Activated T-cell treated with anti-CD3 and anti-CD28 coated beads, Interleukin-2, amount 50 U/mL, for 72 hours (primary cell): ENCODE results near the gene LARP4. TPM values are rescaled to one million over a fixed set of nuclear protein-coding genes. Genes with fewer than 3 reads are reported as not detected.
"Not testable (repeated sequence)": the region's sequence is repeated elsewhere in the genome, so short reads cannot be mapped to it uniquely, and the experiment has no call there.

ENCODE experiments used
- ATAC-seq, 2 donors: fragments of 150-1000 bp; cut with Tn5 transposase; replicated peaks in 1 of 2; 2 replicates each; pipeline ENCODE4 v1.10.0; 2021; ENCODE audit warnings: moderate library complexity in 2 of 2, mild to moderate bottlenecking in 1 of 2
- DNase-seq, 2 donors: peaks; one replicate each; pipeline ENCODE4 v3.0.0; 2021 to 2022; ENCODE audit warnings: mixed read lengths in 1 of 2
- H3K27ac Mint-ChIP-seq: one replicate; pipeline ENCODE4 v1.8.0; 2022; ENCODE audit warnings: mild to moderate bottlenecking, moderate library complexity, mixed read lengths
- H3K27me3 Mint-ChIP-seq: one replicate; pipeline ENCODE4 v1.8.0; 2022; ENCODE audit warnings: low read depth, mixed read lengths
- H3K36me3 Mint-ChIP-seq, 2 donors: one replicate each; pipeline ENCODE4 v1.8.0; 2022; ENCODE audit warnings: mixed read lengths in 2 of 2, mild to moderate bottlenecking in 1 of 2; ENCODE audit not compliant: insufficient read depth in 2 of 2
- H3K4me1 Mint-ChIP-seq: one replicate; pipeline ENCODE4 v1.8.0; 2022; ENCODE audit warnings: low read depth, mixed read lengths
- H3K4me3 Mint-ChIP-seq, 2 donors: one replicate each; pipeline ENCODE4 v1.8.0; 2022; ENCODE audit warnings: mild to moderate bottlenecking in 2 of 2, mixed read lengths in 2 of 2, moderate library complexity in 2 of 2
- H3K9me3 Mint-ChIP-seq, 2 donors: one replicate each; pipeline ENCODE4 v1.8.0; 2022; ENCODE audit warnings: mixed read lengths in 2 of 2
- total RNA-seq, 2 donors: library from RNA; stranded (reverse); gene quantifications; one replicate each; pipeline ENCODE4 v1.2.3, GENCODE V29; 2022

Gene LARP4
- total RNA-seq = 10 to 100 TPM; 51.3 to 66.1 TPM

DNA sequence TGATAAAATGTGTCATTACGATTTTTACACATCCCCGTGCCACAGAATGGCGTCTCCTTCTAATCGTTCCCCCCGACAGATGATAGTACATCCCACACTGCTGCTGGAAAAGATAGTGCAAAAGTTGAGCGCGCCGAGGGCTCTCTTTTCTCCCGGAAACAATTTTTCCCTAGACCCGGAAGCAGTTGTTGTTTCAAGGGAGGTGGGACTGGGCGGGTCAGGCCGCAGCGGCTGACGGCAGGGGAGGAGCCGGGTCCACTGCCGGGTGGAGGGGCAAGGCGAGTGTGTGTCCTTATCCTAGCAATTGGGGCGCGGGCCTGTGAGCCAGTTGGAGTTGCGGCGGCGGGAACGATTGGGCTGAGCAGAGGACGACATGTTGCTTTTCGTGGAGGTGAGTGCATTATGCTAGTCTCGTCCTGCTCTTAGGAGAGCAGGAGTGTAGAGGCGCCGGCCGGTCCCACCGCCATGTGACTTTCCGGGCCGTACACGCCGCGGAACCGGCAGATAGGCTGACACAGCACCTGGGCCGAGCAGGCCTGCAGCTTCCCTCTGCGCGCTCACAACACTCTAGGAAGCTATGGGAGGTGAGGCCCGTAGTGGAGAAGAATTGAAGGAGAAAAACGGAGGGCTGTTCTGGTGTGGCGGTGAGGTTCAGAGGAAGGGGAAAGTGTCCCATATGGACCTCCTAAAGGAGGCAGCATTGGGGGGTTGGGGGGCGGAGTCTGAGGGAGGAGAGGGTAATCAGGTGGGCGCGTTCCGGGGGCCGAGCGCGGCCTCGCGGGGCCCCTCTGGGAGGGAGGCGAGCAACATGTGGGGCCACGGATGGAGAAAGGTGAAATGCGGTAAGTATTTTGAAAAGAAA is at the start of gene LARP4:
TSS of gene LARP4 (plus strand) at position 248 of the 862 bp plus-strand sequence. CDS start at position 374, 126 bp downstream.
- Mint-ChIP-seq H3K36me3 (peaks cover 10% of the 10 kb centered on the region in 2 donors), H3K27me3 (no peaks in the 10 kb centered on the region), H3K4me1 (peaks cover 21% of the 10 kb centered on the region), H3K4me3 (peak within 1 kb of the TSS; percentile 89 to 96), H3K27ac (peak within 1 kb of the TSS; percentile 91), H3K9me3 (peaks cover 0 to 3% of the 10 kb centered on the region in 2 donors)
- ATAC-seq (peak; percentile 97 to 98), DNase-seq (peak; percentile 93 to 95)

DNA sequence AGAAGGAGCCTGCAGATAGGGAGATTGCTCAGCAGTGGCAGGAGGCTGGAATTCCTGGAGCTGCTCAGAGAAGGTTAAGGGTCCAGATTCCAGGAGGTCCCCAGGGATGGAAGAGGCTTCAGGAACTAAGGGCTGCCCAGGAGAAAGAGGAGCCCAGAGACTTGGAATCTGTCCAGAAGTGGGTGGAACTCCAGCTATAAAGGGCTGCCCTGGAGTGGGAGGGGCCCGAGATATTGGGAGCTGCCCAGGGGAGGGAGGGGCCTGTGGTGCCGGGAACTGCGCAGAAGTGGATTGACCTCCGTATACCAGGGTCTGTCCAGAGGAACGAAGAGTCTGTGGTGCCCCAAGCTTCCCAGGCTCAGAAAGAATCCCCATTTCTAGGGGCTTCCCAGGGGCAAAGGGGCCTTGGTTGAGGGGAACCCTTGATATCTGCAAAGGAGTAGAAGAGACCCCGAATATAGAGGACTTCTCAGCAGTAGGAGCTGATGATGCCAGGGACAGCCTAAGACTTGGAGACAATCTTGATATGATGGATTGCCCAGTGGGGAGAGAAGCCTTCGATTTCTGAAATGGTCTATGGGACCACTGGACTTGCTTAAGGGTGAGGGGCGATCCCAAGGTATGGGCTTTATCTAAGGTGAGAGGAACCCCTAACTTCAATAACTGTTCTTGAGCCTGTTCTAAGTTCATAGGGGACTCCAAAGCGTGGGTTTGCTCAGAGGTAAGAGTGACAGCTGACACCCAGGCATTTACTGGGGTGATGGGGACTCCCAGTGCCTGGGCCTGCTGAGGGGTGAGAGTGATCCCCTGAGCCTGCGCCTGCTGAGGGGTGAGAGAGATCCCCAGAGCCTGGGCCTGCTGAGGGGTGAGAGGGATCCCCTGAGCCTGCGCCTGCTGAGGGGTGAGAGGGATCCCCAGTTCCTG is 49.3 kb upstream of the LARP4 start:
- DNase-seq (no peak), ATAC-seq (no peak)
- no peaks in the 10 kb centered on the region for H3K27me3 Mint-ChIP-seq
- no peaks in the 10 kb centered on the region for H3K36me3 Mint-ChIP-seq
- H3K4me3 Mint-ChIP-seq = no peak overlapping the region
- H3K27ac Mint-ChIP-seq = no peak overlapping the region
- H3K4me1 Mint-ChIP-seq = no peaks in the 10 kb centered on the region
- no peaks in the 10 kb centered on the region for H3K9me3 Mint-ChIP-seq

DNA sequence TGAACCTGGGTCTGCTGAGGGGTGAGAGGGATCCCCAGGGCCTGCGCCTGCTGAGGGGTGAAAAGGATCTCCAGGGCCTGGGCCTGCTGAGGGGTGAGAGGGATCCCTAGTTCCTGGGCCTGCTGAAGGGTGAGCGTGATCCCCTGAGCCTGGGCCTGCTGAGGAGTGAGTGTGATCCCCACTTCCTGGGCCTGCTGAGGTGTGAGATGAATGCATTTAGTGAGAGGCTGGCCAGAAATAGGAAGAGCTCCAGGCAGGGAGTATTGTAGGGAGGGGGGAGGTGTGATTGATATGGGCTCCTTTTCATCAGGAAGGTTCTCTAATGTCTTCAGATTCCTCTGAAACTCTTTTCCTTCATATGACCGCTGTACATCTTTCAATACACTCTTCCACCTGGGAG is 47.3 kb upstream of the LARP4 start:
- DNase-seq (no peak), ATAC-seq (no peak)
- no peak overlapping the region for H3K4me3 Mint-ChIP-seq
- H3K4me1 Mint-ChIP-seq = no peaks in the 10 kb centered on the region
- H3K27ac Mint-ChIP-seq = no peak overlapping the region
- H3K27me3 Mint-ChIP-seq = no peaks in the 10 kb centered on the region
- H3K36me3 Mint-ChIP-seq = no peaks in the 10 kb centered on the region
- no peaks in the 10 kb centered on the region for H3K9me3 Mint-ChIP-seq

DNA sequence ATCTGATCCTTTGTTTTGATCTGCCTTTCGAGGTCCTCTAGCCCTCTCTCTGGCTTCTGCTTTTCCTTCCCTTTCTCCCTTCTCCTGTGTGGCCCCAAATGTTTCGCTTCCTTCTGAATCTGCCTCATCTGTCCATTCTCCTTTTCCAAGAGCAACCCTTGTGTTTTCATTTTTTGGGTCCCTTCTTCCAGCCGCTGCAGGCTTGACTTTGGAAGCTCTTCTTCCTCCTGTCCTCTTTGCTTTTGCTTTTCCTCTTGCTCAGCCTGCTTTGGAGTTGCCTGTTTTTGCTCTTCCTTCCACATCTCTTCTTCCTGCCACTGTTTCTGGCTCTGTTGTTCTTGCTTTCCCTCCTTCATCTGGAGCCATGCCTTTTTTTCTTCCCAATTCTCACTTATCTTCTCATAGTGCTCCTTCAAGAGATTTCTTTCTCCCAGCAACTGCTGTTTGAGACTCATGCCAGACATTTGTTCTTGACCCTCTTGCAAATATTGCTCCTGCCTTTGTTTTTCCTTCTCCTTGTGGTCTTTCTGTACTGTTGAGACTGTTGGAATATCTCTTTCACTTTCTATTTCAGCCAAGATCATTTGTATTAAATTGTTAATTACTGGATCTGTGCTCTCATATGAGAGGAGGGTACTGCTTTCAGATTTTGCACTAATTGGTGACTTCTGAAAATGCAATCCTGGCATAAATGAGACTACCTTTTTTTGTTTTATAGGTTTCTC is 46.7 kb upstream of the LARP4 start:
- Mint-ChIP-seq H3K27me3 (no peaks in the 10 kb centered on the region), H3K4me3 (no peak overlapping the region), H3K9me3 (no peaks in the 10 kb centered on the region), H3K36me3 (no peaks in the 10 kb centered on the region), H3K27ac (no peak overlapping the region), H3K4me1 (no peaks in the 10 kb centered on the region)
- DNase-seq (no peak), ATAC-seq (no peak)

DNA sequence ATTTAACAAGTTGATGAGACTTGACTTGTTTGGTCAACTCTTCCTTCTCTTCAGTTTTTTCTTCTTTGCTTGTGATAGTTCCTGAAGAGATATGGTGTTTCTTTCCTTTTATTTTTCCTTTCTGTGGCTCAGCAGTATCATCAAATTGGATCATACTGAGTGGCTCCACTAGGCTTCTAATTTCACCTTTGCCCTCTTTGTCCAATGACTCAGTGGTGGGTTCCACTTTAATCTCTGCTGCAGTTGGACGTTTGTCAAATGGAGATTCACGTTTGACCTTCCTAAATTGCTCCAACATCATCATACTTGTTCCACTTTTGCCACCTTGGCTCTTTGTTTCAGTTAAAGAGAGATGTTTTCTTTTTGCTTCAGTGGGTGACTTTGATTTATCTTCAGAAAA is 45.8 kb upstream of the LARP4 start:
- ATAC-seq (no peak), DNase-seq (no peak)
- Mint-ChIP-seq H3K36me3 (no peaks in the 10 kb centered on the region), H3K9me3 (no peaks in the 10 kb centered on the region), H3K27me3 (no peaks in the 10 kb centered on the region), H3K27ac (no peak overlapping the region), H3K4me1 (no peaks in the 10 kb centered on the region), H3K4me3 (no peak overlapping the region)

DNA sequence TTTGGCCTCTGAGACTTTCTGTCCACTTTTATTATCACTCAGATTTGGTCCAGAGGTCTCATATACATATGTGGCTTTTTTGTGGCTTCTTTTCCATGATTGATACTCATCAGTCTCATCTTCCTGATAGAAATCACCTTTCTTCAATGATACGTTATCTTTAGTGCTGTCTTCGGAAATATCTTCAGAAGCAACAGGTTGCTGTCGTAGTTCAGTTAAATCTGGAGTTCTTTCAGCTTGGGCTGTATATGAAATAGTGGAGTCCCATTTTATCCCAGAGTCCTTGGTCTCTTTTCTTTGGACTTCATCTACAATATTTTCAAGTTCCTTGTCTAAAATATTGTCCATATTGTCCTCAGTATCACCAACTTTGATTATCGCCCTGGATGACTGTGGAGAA is 45.3 kb upstream of the LARP4 start:
- Mint-ChIP-seq H3K36me3 (no peaks in the 10 kb centered on the region), H3K27ac (no peak overlapping the region), H3K27me3 (no peaks in the 10 kb centered on the region), H3K4me3 (no peak overlapping the region), H3K4me1 (no peaks in the 10 kb centered on the region), H3K9me3 (no peaks in the 10 kb centered on the region)
- ATAC-seq (no peak), DNase-seq (no peak)

GRCh38 chr12:50362671-50363070 is 38.0 kb upstream of the LARP4 start:
- Mint-ChIP-seq H3K4me1 (no peaks in the 10 kb centered on the region), H3K36me3 (no peaks in the 10 kb centered on the region), H3K27ac (no peak overlapping the region), H3K27me3 (no peaks in the 10 kb centered on the region), H3K9me3 (no peaks in the 10 kb centered on the region), H3K4me3 (no peak overlapping the region)
- no peak for ATAC-seq
- no peak for DNase-seq

DNA sequence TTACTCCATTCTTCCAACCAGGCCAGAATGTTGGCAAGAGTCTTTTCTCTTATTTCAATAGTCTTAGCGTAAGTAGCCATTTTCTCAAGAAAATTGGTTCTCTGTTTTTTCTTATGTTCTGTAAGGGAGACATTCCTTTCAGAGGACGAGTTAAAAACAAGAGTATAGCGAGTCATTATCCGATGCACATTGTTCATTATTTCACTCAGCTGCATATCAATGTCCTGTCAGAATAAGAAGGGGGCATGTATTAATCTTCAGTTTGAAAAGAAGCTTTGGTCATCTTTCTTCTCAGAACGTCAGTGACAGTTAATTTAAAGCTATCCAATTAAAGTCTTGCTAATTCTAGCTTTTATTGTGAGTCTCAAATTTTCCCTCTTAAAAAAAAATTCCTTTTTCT is 37.5 kb upstream of the LARP4 start:
- Mint-ChIP-seq H3K4me3 (no peak overlapping the region), H3K27ac (no peak overlapping the region), H3K36me3 (no peaks in the 10 kb centered on the region), H3K9me3 (no peaks in the 10 kb centered on the region), H3K4me1 (no peaks in the 10 kb centered on the region), H3K27me3 (no peaks in the 10 kb centered on the region)
- DNase-seq (no peak), ATAC-seq (no peak)

DNA sequence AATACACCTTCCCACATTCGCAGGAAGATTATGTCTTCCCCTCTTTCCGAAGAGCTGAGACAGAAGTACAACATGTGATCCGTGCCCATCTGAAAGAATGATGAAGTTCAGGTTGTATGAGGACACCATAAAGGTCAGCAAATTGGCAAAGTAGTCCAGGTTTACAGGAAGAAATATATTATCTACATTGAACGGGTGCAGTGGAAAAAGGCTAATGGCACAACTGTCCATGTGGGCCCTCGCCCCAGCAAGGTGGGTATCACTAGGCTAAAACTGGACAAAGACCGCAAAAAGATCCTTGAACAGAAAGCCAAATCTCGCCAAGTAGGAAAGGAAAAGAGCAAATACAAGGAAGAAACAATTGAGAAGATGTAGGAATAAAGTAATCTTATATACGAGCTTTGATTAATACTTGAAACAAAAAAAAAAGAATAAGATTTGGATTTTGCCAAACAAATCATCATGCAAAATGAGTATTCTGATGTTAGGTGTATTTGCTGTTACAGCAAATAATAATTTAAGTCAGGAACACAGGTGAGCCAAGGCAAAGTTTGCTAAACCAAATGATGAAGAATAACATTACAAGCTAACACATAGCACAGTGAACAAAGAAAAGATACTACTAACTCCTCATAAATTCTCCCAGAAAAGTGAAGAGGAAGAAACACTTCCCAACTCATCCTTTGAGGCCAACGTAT is 34.8 kb upstream of the LARP4 start:
- H3K27ac Mint-ChIP-seq = no peak overlapping the region
- no peak overlapping the region for H3K4me3 Mint-ChIP-seq
- no peaks in the 10 kb centered on the region for H3K36me3 Mint-ChIP-seq
- DNase-seq (no peak), ATAC-seq (no peak)
- H3K9me3 Mint-ChIP-seq = no peaks in the 10 kb centered on the region
- no peaks in the 10 kb centered on the region for H3K4me1 Mint-ChIP-seq
- no peaks in the 10 kb centered on the region for H3K27me3 Mint-ChIP-seq

DNA sequence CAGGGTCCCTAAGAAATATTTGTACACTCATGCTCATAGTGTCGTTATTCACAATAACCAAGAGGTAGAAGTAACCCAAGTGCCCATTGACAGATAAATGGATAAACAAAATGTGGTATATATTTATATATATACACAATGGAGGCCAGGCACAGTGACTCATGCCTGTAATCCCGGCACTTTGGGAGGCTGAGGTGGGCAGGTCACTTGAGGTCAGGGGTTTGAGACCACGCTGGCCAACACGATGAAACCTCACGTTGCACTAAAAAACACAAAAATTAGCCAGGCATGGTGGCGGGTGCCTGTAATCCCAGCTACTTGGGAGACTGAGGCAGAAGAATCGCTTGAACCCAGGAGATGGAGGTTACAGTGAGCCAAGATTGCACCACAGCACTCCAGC is 30.0 kb upstream of the LARP4 start:
- H3K27ac Mint-ChIP-seq, H3K27me3 Mint-ChIP-seq, H3K9me3 Mint-ChIP-seq, ATAC-seq, DNase-seq, H3K4me1 Mint-ChIP-seq, H3K4me3 Mint-ChIP-seq, H3K36me3 Mint-ChIP-seq: not testable (repeated sequence)

- H3K36me3 Mint-ChIP-seq = no peaks in the 10 kb centered on the region
- H3K4me3 Mint-ChIP-seq = no peak overlapping the region
- no peaks in the 10 kb centered on the region for H3K9me3 Mint-ChIP-seq
- H3K27me3 Mint-ChIP-seq = no peaks in the 10 kb centered on the region
- no peak for ATAC-seq
- no peak overlapping the region for H3K27ac Mint-ChIP-seq
- no peak for DNase-seq
- no peaks in the 10 kb centered on the region for H3K4me1 Mint-ChIP-seq
These were observed 24.9 kb upstream of the LARP4 start for GRCh38 chr12:50375802-50376201.

DNA sequence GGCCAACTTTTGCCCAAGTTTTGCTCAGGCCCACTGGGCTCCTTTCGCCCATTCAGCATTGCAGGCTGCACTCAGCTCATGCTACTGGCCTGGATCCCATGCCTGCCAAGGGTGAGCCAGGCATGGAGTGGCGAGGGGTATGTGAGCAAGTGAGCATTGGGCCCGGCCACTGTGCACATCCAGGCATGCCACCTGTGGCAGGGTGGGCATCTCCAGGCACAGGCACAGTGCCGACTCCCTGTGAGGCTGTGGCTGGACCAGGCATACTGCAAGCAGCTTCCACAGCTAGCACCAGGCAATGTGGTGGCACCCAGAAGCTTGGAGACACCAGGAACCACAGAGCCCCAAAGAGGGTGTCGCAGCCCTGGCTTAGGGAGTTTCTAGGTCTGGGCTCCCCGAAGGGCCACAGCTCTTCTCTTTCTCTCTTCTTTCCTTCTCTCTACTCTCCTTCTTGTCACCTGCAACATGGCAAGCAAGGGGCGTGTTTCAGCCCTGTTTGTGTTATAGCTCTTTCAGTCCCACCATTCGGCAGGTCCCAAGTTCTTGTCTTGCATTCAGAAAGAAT is 19.8 kb upstream of the LARP4 start:
- H3K4me3 Mint-ChIP-seq = no peak overlapping the region

More for the DNA sequence above, 19.8 kb upstream of the LARP4 start:
- Mint-ChIP-seq H3K9me3 (no peaks in the 10 kb centered on the region), H3K27me3 (no peaks in the 10 kb centered on the region), H3K36me3 (no peaks in the 10 kb centered on the region), H3K27ac (no peak overlapping the region), H3K4me1 (no peaks in the 10 kb centered on the region)
- ATAC-seq = no peak
- no peak for DNase-seq
